ENCODE data around the gene PIGN. TPM values are rescaled to one million over a fixed set of nuclear protein-coding genes. Genes with fewer than 3 reads are reported as not detected.
A peak's percentile ranks its signal among the peaks of the same experiment; 100 is the strongest.
"Not testable (repeated sequence)": the region's sequence is repeated elsewhere in the genome, so short reads cannot be mapped to it uniquely, and the experiment has no call there.

PIGN gene
- total RNA-seq, 1 experiment from 2014 or later, result 36.8 TPM

GRCh38 chr18:62179213-62179612 lies 7.6 kb downstream of the PIGN start:
- DNase-seq (ENCODE audit: low read depth), result no peak

GRCh38 chr18:62177271-62177670 lies 9.6 kb downstream of the PIGN start:
- no peak for DNase-seq (ENCODE audit: low read depth)

GRCh38 chr18:62175521-62175920 lies 11.3 kb downstream of the PIGN start:
- DNase-seq (ENCODE audit: low read depth), result no peak

- DNase-seq (ENCODE audit: low read depth), result no peak
Observed at GRCh38 chr18:62172298-62172697, 14.6 kb downstream of the PIGN start.

- DNase-seq (ENCODE audit: low read depth), result no peak
Observed at GRCh38 chr18:62170857-62171256, 16.0 kb downstream of the PIGN start.

GRCh38 chr18:62166524-62166923 lies 20.3 kb downstream of the PIGN start:
- DNase-seq (ENCODE audit: low read depth), result not testable (repeated sequence)

GRCh38 chr18:62165583-62165982 lies 21.3 kb downstream of the PIGN start:
- DNase-seq (ENCODE audit: low read depth), result peak; percentile 8

GRCh38 chr18:62164855-62165487 lies 21.9 kb downstream of the PIGN start:
- DNase-seq (ENCODE audit: low read depth), result no peak

- no peak for DNase-seq (ENCODE audit: low read depth)
Observed at GRCh38 chr18:62164310-62164709, 22.5 kb downstream of the PIGN start.

GRCh38 chr18:62157843-62158242 lies 29.0 kb downstream of the PIGN start:
- no peak for DNase-seq (ENCODE audit: low read depth)

- DNase-seq (ENCODE audit: low read depth), result no peak
Observed at GRCh38 chr18:62152844-62153243, 34.0 kb downstream of the PIGN start.

- DNase-seq (ENCODE audit: low read depth), result no peak
Observed at GRCh38 chr18:62151068-62151771, 35.6 kb downstream of the PIGN start.

- DNase-seq (ENCODE audit: low read depth), result no peak
Observed at GRCh38 chr18:62144338-62144737, 42.5 kb downstream of the PIGN start.

GRCh38 chr18:62140259-62140658 lies 46.6 kb downstream of the PIGN start:
- DNase-seq (ENCODE audit: low read depth), result no peak

- DNase-seq (ENCODE audit: low read depth), result no peak
Observed at GRCh38 chr18:62138461-62139235, 48.2 kb downstream of the PIGN start.

GRCh38 chr18:62131301-62131909 lies 55.5 kb downstream of the PIGN start:
- peak; percentile 67 for DNase-seq (ENCODE audit: low read depth)

GRCh38 chr18:62128157-62128556 lies 58.7 kb downstream of the PIGN start:
- peak; percentile 88 for DNase-seq (ENCODE audit: low read depth)

- DNase-seq (ENCODE audit: low read depth), result no peak
Observed at GRCh38 chr18:62126737-62127136, 60.1 kb downstream of the PIGN start.

- no peak for DNase-seq (ENCODE audit: low read depth)
Observed at GRCh38 chr18:62125702-62126101, 61.2 kb downstream of the PIGN start.

- no peak for DNase-seq (ENCODE audit: low read depth)
Observed at GRCh38 chr18:62122330-62122729, 64.5 kb downstream of the PIGN start.

GRCh38 chr18:62119884-62120283 lies 67.0 kb downstream of the PIGN start:
- DNase-seq (ENCODE audit: low read depth), result no peak

- peak; percentile 71 for DNase-seq (ENCODE audit: low read depth)
Observed at GRCh38 chr18:62118328-62118727, 68.5 kb downstream of the PIGN start.

Data from M059J (cell line).